ENCODE data around the gene SFN.
A peak's percentile ranks its signal among the peaks of the same experiment; 100 is the strongest.

SFN gene

GRCh38 chr1:26894263-26894662, 31.3 kb downstream of the SFN start:
- DNase-seq, result no peak
- peaks cover 2 to 22% (median 21%) of the 10 kb centered on the region in 4 experiments for H3K4me1 ChIP-seq (ENCODE audit: control extremely low read depth in 1 of 4, control insufficient read depth in 4 of 4, insufficient read depth in 4 of 4, low read length in 3 of 4)
- 96% methylated on average over 13 of the region's 13 CpGs for WGBS (ENCODE audit: insufficient coverage)
- no peaks in the 10 kb centered on the region for H3K27me3 ChIP-seq (replicated peaks in 2 of 5; ENCODE audit: control insufficient read depth in 4 of 5, insufficient read depth in 5 of 5, low read length in 4 of 5)
- ChIA-PET POLR2A (no interaction called here), CTCF (no interaction called here)
- H3K27ac ChIP-seq (ENCODE audit: insufficient read depth in 1 of 2, low read depth in 1 of 2, low read length in 2 of 2, poor library complexity in 1 of 2, severe bottlenecking in 2 of 2), result no peak overlapping the region
- H3K9me3 ChIP-seq (ENCODE audit: control extremely low read depth in 1 of 5, control insufficient read depth in 4 of 5, insufficient read depth in 2 of 5, low read depth in 1 of 5, low read length in 4 of 5), result no peaks in the 10 kb centered on the region
- H3K4me3 ChIP-seq (ENCODE audit: control insufficient read depth in 1 of 7, extremely low read depth in 1 of 7, insufficient read depth in 4 of 7, low read depth in 2 of 7, low read length in 6 of 7), result no peak overlapping the region
- peaks cover 13 to 55% (median 38%) of the 10 kb centered on the region in 4 experiments for H3K36me3 ChIP-seq (ENCODE audit: control insufficient read depth in 4 of 4, insufficient read depth in 4 of 4, low read length in 3 of 4)

GRCh38 chr1:26897351-26897750, 34.4 kb downstream of the SFN start:
- no peaks in the 10 kb centered on the region for H3K27me3 ChIP-seq (replicated peaks in 2 of 5; ENCODE audit: control insufficient read depth in 4 of 5, insufficient read depth in 5 of 5, low read length in 4 of 5)
- WGBS (ENCODE audit: insufficient coverage), result 95% methylated on average over 7 of the region's 9 CpGs
- H3K4me1 ChIP-seq (ENCODE audit: control extremely low read depth in 1 of 4, control insufficient read depth in 4 of 4, insufficient read depth in 4 of 4, low read length in 3 of 4), result peaks cover 7 to 23% (median 19%) of the 10 kb centered on the region in 4 experiments
- POLR2A ChIA-PET, result no interaction called here
- no peak for DNase-seq
- CTCF ChIA-PET, result interaction anchor here (1.1 to 3.8 kb wide), 2 partner anchors 8 to 19 kb away, joined by 3 to 26 read pairs; partner anchors contain the start of gene GPN2
- no peaks in the 10 kb centered on the region for H3K9me3 ChIP-seq (ENCODE audit: control extremely low read depth in 1 of 5, control insufficient read depth in 4 of 5, insufficient read depth in 2 of 5, low read depth in 1 of 5, low read length in 4 of 5)
- peaks cover 12 to 46% (median 35%) of the 10 kb centered on the region in 4 experiments for H3K36me3 ChIP-seq (ENCODE audit: control insufficient read depth in 4 of 4, insufficient read depth in 4 of 4, low read length in 3 of 4)
- H3K4me3 ChIP-seq (ENCODE audit: control insufficient read depth in 1 of 7, extremely low read depth in 1 of 7, insufficient read depth in 4 of 7, low read depth in 2 of 7, low read length in 6 of 7), result no peak overlapping the region
- no peak overlapping the region for H3K27ac ChIP-seq (ENCODE audit: insufficient read depth in 1 of 2, low read depth in 1 of 2, low read length in 2 of 2, poor library complexity in 1 of 2, severe bottlenecking in 2 of 2)

- no peaks in the 10 kb centered on the region for H3K27me3 ChIP-seq (replicated peaks in 2 of 5; ENCODE audit: control insufficient read depth in 4 of 5, insufficient read depth in 5 of 5, low read length in 4 of 5)
- POLR2A ChIA-PET, result interaction anchor here (0.8 to 2.1 kb wide), 2 partner anchors 10 to 22 kb away, joined by 3 to 12 read pairs; partner anchors contain the start of gene GPN2
- H3K4me3 ChIP-seq (ENCODE audit: control insufficient read depth in 1 of 7, extremely low read depth in 1 of 7, insufficient read depth in 4 of 7, low read depth in 2 of 7, low read length in 6 of 7), result peak within 1 kb of the TSS; percentile 86 to 97 (median 91)
- under 1% methylated on average over 48 of the region's 50 CpGs for WGBS (ENCODE audit: insufficient coverage)
- no peaks in the 10 kb centered on the region for H3K9me3 ChIP-seq (ENCODE audit: control extremely low read depth in 1 of 5, control insufficient read depth in 4 of 5, insufficient read depth in 2 of 5, low read depth in 1 of 5, low read length in 4 of 5)
- H3K36me3 ChIP-seq (ENCODE audit: control insufficient read depth in 4 of 4, insufficient read depth in 4 of 4, low read length in 3 of 4), result peaks cover 3 to 20% (median 13%) of the 10 kb centered on the region in 4 experiments
- H3K27ac ChIP-seq (ENCODE audit: insufficient read depth in 1 of 2, low read depth in 1 of 2, low read length in 2 of 2, poor library complexity in 1 of 2, severe bottlenecking in 2 of 2), result peak within 1 kb of the TSS; percentile 97 to 98
- CTCF ChIA-PET, result interaction anchor here (0.6 to 3.8 kb wide), 4 partner anchors 11 to 641 kb away, joined by 3 to 26 read pairs (median 4); partner anchors contain the start of gene GPN2
- peak; percentile 88 to 93 (median 89) for DNase-seq
- H3K4me1 ChIP-seq (ENCODE audit: control extremely low read depth in 1 of 4, control insufficient read depth in 4 of 4, insufficient read depth in 4 of 4, low read length in 3 of 4), result peaks cover 7 to 23% (median 19%) of the 10 kb centered on the region in 4 experiments
Observed at GRCh38 chr1:26900001-26900814, 37.3 kb downstream of the SFN start, which contains the start of gene GPATCH3. Gene GPATCH3, minus strand, starts transcription at chr1:26900467. Its CDS starts 25 bp downstream, at chr1:26900442.

GRCh38 chr1:26900815-26901511, 38.0 kb downstream of the SFN start:
- ChIA-PET POLR2A (interaction anchor here (0.6 to 2.1 kb wide), 3 partner anchors 11 to 325 kb away, joined by 3 to 12 read pairs (median 3); partner anchors contain the start of gene GPN2), CTCF (interaction anchor here (1.1 to 3.8 kb wide), 2 partner anchors 12 to 53 kb away, joined by 3 to 26 read pairs; partner anchors contain the start of gene GPN2)
- peaks cover 0 to 16% (median 8%) of the 10 kb centered on the region in 4 experiments for H3K36me3 ChIP-seq (ENCODE audit: control insufficient read depth in 4 of 4, insufficient read depth in 4 of 4, low read length in 3 of 4)
- H3K9me3 ChIP-seq (ENCODE audit: control extremely low read depth in 1 of 5, control insufficient read depth in 4 of 5, insufficient read depth in 2 of 5, low read depth in 1 of 5, low read length in 4 of 5), result no peaks in the 10 kb centered on the region
- WGBS (ENCODE audit: insufficient coverage), result 55% methylated on average over 6 of the region's 18 CpGs
- H3K27me3 ChIP-seq (replicated peaks in 2 of 5; ENCODE audit: control insufficient read depth in 4 of 5, insufficient read depth in 5 of 5, low read length in 4 of 5), result no peaks in the 10 kb centered on the region
- peak overlapping the region; percentile 97 to 98 for H3K27ac ChIP-seq (ENCODE audit: insufficient read depth in 1 of 2, low read depth in 1 of 2, low read length in 2 of 2, poor library complexity in 1 of 2, severe bottlenecking in 2 of 2)
- H3K4me1 ChIP-seq (ENCODE audit: control extremely low read depth in 1 of 4, control insufficient read depth in 4 of 4, insufficient read depth in 4 of 4, low read length in 3 of 4), result peaks cover 7 to 23% (median 19%) of the 10 kb centered on the region in 4 experiments
- no peak for DNase-seq
- H3K4me3 ChIP-seq (ENCODE audit: control insufficient read depth in 1 of 7, extremely low read depth in 1 of 7, insufficient read depth in 4 of 7, low read depth in 2 of 7, low read length in 6 of 7), result peak overlapping the region in 6 of 7 experiments; percentile 86 to 97 (median 90)

- no peak for DNase-seq
- WGBS (ENCODE audit: insufficient coverage), result 87% methylated on average over 6 of the region's 6 CpGs
- Histone ChIP-seq H3K36me3 (ENCODE audit: control insufficient read depth in 4 of 4, insufficient read depth in 4 of 4, low read length in 3 of 4) (no peaks in the 10 kb centered on the region), H3K27me3 (replicated peaks in 2 of 5; ENCODE audit: control insufficient read depth in 4 of 5, insufficient read depth in 5 of 5, low read length in 4 of 5) (no peaks in the 10 kb centered on the region), H3K4me3 (ENCODE audit: control insufficient read depth in 1 of 7, extremely low read depth in 1 of 7, insufficient read depth in 4 of 7, low read depth in 2 of 7, low read length in 6 of 7) (no peak overlapping the region), H3K9me3 (ENCODE audit: control extremely low read depth in 1 of 5, control insufficient read depth in 4 of 5, insufficient read depth in 2 of 5, low read depth in 1 of 5, low read length in 4 of 5) (no peaks in the 10 kb centered on the region), H3K27ac (ENCODE audit: insufficient read depth in 1 of 2, low read depth in 1 of 2, low read length in 2 of 2, poor library complexity in 1 of 2, severe bottlenecking in 2 of 2) (no peak overlapping the region), H3K4me1 (ENCODE audit: control extremely low read depth in 1 of 4, control insufficient read depth in 4 of 4, insufficient read depth in 4 of 4, low read length in 3 of 4) (no peaks in the 10 kb centered on the region)
- POLR2A ChIA-PET, result no interaction called here
- CTCF ChIA-PET, result interaction anchor here (0.9 to 1.3 kb wide), 2 partner anchors 22 to 29 kb away, joined by 3 read pairs; no protein-coding TSS in a partner anchor
Observed at GRCh38 chr1:26907071-26907917, 44.3 kb downstream of the SFN start.

- Histone ChIP-seq H3K36me3 (ENCODE audit: control insufficient read depth in 4 of 4, insufficient read depth in 4 of 4, low read length in 3 of 4) (no peaks in the 10 kb centered on the region), H3K27ac (ENCODE audit: insufficient read depth in 1 of 2, low read depth in 1 of 2, low read length in 2 of 2, poor library complexity in 1 of 2, severe bottlenecking in 2 of 2) (no peak overlapping the region), H3K4me1 (ENCODE audit: control extremely low read depth in 1 of 4, control insufficient read depth in 4 of 4, insufficient read depth in 4 of 4, low read length in 3 of 4) (no peaks in the 10 kb centered on the region), H3K4me3 (ENCODE audit: control insufficient read depth in 1 of 7, extremely low read depth in 1 of 7, insufficient read depth in 4 of 7, low read depth in 2 of 7, low read length in 6 of 7) (no peak overlapping the region), H3K27me3 (replicated peaks in 2 of 5; ENCODE audit: control insufficient read depth in 4 of 5, insufficient read depth in 5 of 5, low read length in 4 of 5) (no peaks in the 10 kb centered on the region), H3K9me3 (ENCODE audit: control extremely low read depth in 1 of 5, control insufficient read depth in 4 of 5, insufficient read depth in 2 of 5, low read depth in 1 of 5, low read length in 4 of 5) (no peaks in the 10 kb centered on the region)
- ChIA-PET CTCF (no interaction called here), POLR2A (interaction anchor here (0.6 kb wide), 1 partner anchor 11 kb away, joined by 4 read pairs; no protein-coding TSS in a partner anchor)
- WGBS (ENCODE audit: insufficient coverage), result 100% methylated on average over 2 of the region's 3 CpGs
- DNase-seq, result no peak
Observed at GRCh38 chr1:26909951-26910342, 47.0 kb downstream of the SFN start.
